Lung (tissue), 12 donors: ENCODE measurements around the gene S100A13. TPM values are rescaled to one million over a fixed set of nuclear protein-coding genes. Genes with fewer than 3 reads are reported as not detected.
"Not testable (repeated sequence)": the region's sequence is repeated elsewhere in the genome, so short reads cannot be mapped to it uniquely, and the experiment has no call there.

Source experiments
- ATAC-seq: fragments of 200-7000 bp; cut with Tn5 transposase; one replicate; pipeline ENCODE4 v1.9.1; 2020; ENCODE audit warnings: moderate number of reproducible peaks; ENCODE audit not compliant: insufficient read depth, low FRiP score
- DNase-seq, 3 donors: peaks; one replicate each; pipeline ENCODE4 v3.0.0-alpha.2; 2013 to 2017
- H3K27ac ChIP-seq, 2 donors: one replicate each; pipeline ENCODE4 v1.5.1; 2013; ENCODE audit warnings: mild to moderate bottlenecking in 2 of 2, moderate library complexity in 2 of 2, control low read depth in 1 of 2, inconsistent platforms in 1 of 2, low read depth in 1 of 2, low read length in 1 of 2
- H3K27me3 ChIP-seq, 3 donors: one replicate each; pipeline ENCODE4 v1.5.1; 2013; ENCODE audit warnings: low read length in 2 of 3; ENCODE audit not compliant: control insufficient read depth in 3 of 3, insufficient read depth in 3 of 3
- H3K36me3 ChIP-seq, 4 donors: one replicate each; pipeline ENCODE4 v1.5.1; 2013; ENCODE audit warnings: low read length in 4 of 4, mild to moderate bottlenecking in 1 of 4, moderate library complexity in 1 of 4; ENCODE audit not compliant: control insufficient read depth in 4 of 4, insufficient read depth in 4 of 4
- H3K4me1 ChIP-seq, 5 donors: one replicate each; pipeline ENCODE4 v1.5.1; 2013; ENCODE audit warnings: low read length in 5 of 5, mild to moderate bottlenecking in 2 of 5, moderate library complexity in 1 of 5; ENCODE audit not compliant: control insufficient read depth in 5 of 5, insufficient read depth in 5 of 5
- H3K4me3 ChIP-seq: one replicate; pipeline ENCODE4 v1.5.1; 2013; ENCODE audit warnings: mild to moderate bottlenecking, control low read depth, moderate library complexity
- H3K9ac ChIP-seq, 2 donors: one replicate each; pipeline ENCODE4 v1.5.1; 2013; ENCODE audit warnings: low read length in 2 of 2, control low read depth in 1 of 2; ENCODE audit not compliant: insufficient read depth in 1 of 2
- H3K9me3 ChIP-seq, 4 donors: one replicate each; pipeline ENCODE4 v1.5.1; 2013; ENCODE audit warnings: low read length in 3 of 4, mild to moderate bottlenecking in 1 of 4, moderate library complexity in 1 of 4; ENCODE audit not compliant: control insufficient read depth in 4 of 4, insufficient read depth in 3 of 4
- CTCF ChIP-seq: IDR thresholded peaks from 2 replicates; pipeline ENCODE4 v1.5.1; 2012; ENCODE audit warnings: mild to moderate bottlenecking; ENCODE audit errors: control extremely low read depth, extremely low read depth
- WGBS, 2 donors: extraction: QIAGEN DNeasy Blood & Tissue Kit; methylation state at CpG; one replicate each; pipeline ENCODE4 v1.1.7; 2013; 5-methylcytosine and 5-hydroxymethylcytosine counted together
- polyA plus RNA-seq, 2 donors: library from polyadenylated mRNA; stranded (reverse); fragments of 200-250 nt; gene quantifications; one replicate each; pipeline ENCODE4 v1.2.1, GENCODE V29; 2013
- total RNA-seq, 2 donors: library from RNA; depleted of rRNA in 1 of 2; stranded (reverse); fragments of >200 nt in 1 of 2; gene quantifications; one replicate each; pipeline ENCODE4 v1.2.1, GENCODE V29; 2014 to 2021
- donor health status: control.
- donor health status: control.
- donor health status: Bipolar disorder and iron deficiency.
- donor health status: healthy.
- donor health status: DM: yes; HTN: yes; CAD: no.

Gene S100A13
- total and polyA plus RNA-seq, 4 donors, result 36.2 to 168 (median 86.5) TPM

- Histone ChIP-seq H3K9me3 (no peaks in the 10 kb centered on the region), H3K36me3 (peaks cover 9 to 24% (median 24%) of the 10 kb centered on the region in 4 donors), H3K27ac (peak within 1 kb of the TSS; percentile 71 to 84), H3K4me1 (peaks cover 3 to 14% (median 8%) of the 10 kb centered on the region in 5 donors), H3K4me3 (peak within 1 kb of the TSS; percentile 91), H3K9ac (peak within 1 kb of the TSS; percentile 97 to 98), H3K27me3 (no peaks in the 10 kb centered on the region)
- peak; percentile 94 for ATAC-seq
- 0 to 1% methylated on average over 35 of the region's 35 CpGs for WGBS, 2 donors
- DNase-seq, result peak; percentile 99 to 100 (median 100)
- peak; percentile 10 for TF ChIP-seq CTCF
Measured at GRCh38 chr1:153670859-153671627, 43.7 kb upstream of the S100A13 start, which contains the start of gene ILF2. TSS of gene ILF2 (minus strand) at chr1:153670993. CDS start at chr1:153670922, 71 bp downstream.

GRCh38 chr1:153670257-153670858 lies 43.1 kb upstream of the S100A13 start:
- Histone ChIP-seq H3K9ac (peak overlapping the region; percentile 97 to 98), H3K27ac (peak overlapping the region; percentile 52 to 71), H3K36me3 (peaks cover 15 to 29% (median 25%) of the 10 kb centered on the region in 4 donors), H3K4me3 (peak overlapping the region; percentile 91), H3K9me3 (no peaks in the 10 kb centered on the region), H3K4me1 (peaks cover 3 to 14% (median 8%) of the 10 kb centered on the region in 5 donors), H3K27me3 (no peaks in the 10 kb centered on the region)
- peak; percentile 3 for ATAC-seq
- WGBS, 2 donors, result 1% methylated on average over 21 to 22 of the region's 22 CpGs
- DNase-seq, result no peak
- no peak for TF ChIP-seq CTCF

- H3K27me3 ChIP-seq, result no peaks in the 10 kb centered on the region
- ATAC-seq, result no peak
- WGBS, 2 donors, result 82 to 90% methylated on average over 6 of the region's 6 CpGs
- peaks cover 3 to 14% (median 8%) of the 10 kb centered on the region in 5 donors for H3K4me1 ChIP-seq
- no peaks in the 10 kb centered on the region for H3K9me3 ChIP-seq
- peak overlapping the region; percentile 97 to 98 for H3K9ac ChIP-seq
- H3K36me3 ChIP-seq, result peaks cover 22 to 36% (median 29%) of the 10 kb centered on the region in 4 donors
- no peak overlapping the region for H3K27ac ChIP-seq
- no peak for DNase-seq
- no peak for TF ChIP-seq CTCF
- no peak overlapping the region for H3K4me3 ChIP-seq
Measured at GRCh38 chr1:153669606-153670005, 42.3 kb upstream of the S100A13 start.

- Histone ChIP-seq H3K36me3 (peaks cover 30 to 45% (median 35%) of the 10 kb centered on the region in 4 donors), H3K4me1 (peaks cover 3 to 14% (median 8%) of the 10 kb centered on the region in 5 donors)
- 94 to 96% methylated on average over 8 of the region's 8 CpGs for WGBS, 2 donors
- H3K27ac ChIP-seq, DNase-seq, H3K9me3 ChIP-seq, H3K27me3 ChIP-seq, ATAC-seq, H3K4me3 ChIP-seq, H3K9ac ChIP-seq: not testable (repeated sequence)
Measured at GRCh38 chr1:153668672-153669071, 41.4 kb upstream of the S100A13 start.
